WTC11 (cell line): Measurements from ENCODE around the gene WASF3. TPM values are rescaled to one million over a fixed set of nuclear protein-coding genes. Genes with fewer than 3 reads are reported as not detected.

Experiments
- ATAC-seq: fragments of 200-7000 bp; cut with Tn5 transposase; 2 replicates; pipeline ENCODE4 v1.10.0; 2021; ENCODE audit warnings: mild to moderate bottlenecking, moderate library complexity
- CTCF ChIA-PET: fragments of 300-600 bp; sonication (Branson Sonifier 250); formaldehyde crosslinking; loops from one replicate; lab custom pipeline; 2021; ENCODE audit warnings: antibody characterized with exemption; lab: Charles Lee
- POLR2A ChIA-PET: fragments of 350-600 bp; sonication (Branson Sonifier 250); formaldehyde crosslinking; loops from one replicate; lab custom pipeline; 2021; ENCODE audit warnings: antibody characterized with exemption; lab: Charles Lee
- DNase-seq: peaks from one replicate; pipeline ENCODE4 v3.0.0; 2021; ENCODE audit warnings: low spot score
- H3K27ac Mint-ChIP-seq: 2 replicates; pipeline ENCODE4 v1.8.0; 2021; ENCODE audit warnings: mixed read lengths
- H3K27me3 Mint-ChIP-seq: 2 replicates; pipeline ENCODE4 v1.8.0; 2021; ENCODE audit warnings: low read depth, mild to moderate bottlenecking, moderate library complexity, mixed read lengths
- H3K36me3 Mint-ChIP-seq: 2 replicates; pipeline ENCODE4 v1.8.0; 2021; ENCODE audit warnings: mixed read lengths
- H3K4me1 Mint-ChIP-seq: 2 replicates; pipeline ENCODE4 v1.8.0; 2022; ENCODE audit warnings: mixed read lengths
- H3K4me3 Mint-ChIP-seq: 2 replicates; pipeline ENCODE4 v1.8.0; 2021; ENCODE audit warnings: mild to moderate bottlenecking, moderate library complexity, mixed read lengths
- H3K9me3 Mint-ChIP-seq: 2 replicates; pipeline ENCODE4 v1.8.0; 2021; ENCODE audit warnings: mixed read lengths
- ATF3 ChIP-seq: sonication (generic); formaldehyde crosslinking; conservative IDR thresholded peaks from 2 replicates; pipeline ENCODE4 v1.8.1; 2022; ENCODE audit warnings: mild to moderate bottlenecking, missing genetic modification reagents
- ETV6 ChIP-seq: sonication (generic); formaldehyde crosslinking; IDR thresholded peaks from 2 replicates; pipeline ENCODE4 v1.8.1; 2022; ENCODE audit warnings: mild to moderate bottlenecking, missing genetic modification reagents
- FOXK1 ChIP-seq: sonication (generic); formaldehyde crosslinking; IDR thresholded peaks from 2 replicates; pipeline ENCODE4 v1.8.0; 2022; ENCODE audit warnings: mild to moderate bottlenecking, moderate library complexity, missing genetic modification reagents
- GTF2I ChIP-seq: fragments of 250-450 bp; sonication (Bioruptor Pico); conservative IDR thresholded peaks from 2 replicates; pipeline ENCODE4 v1.4.0; 2021; ENCODE audit warnings: mild to moderate bottlenecking
- HMGA2 ChIP-seq: fragments of 250-450 bp; sonication (Bioruptor Pico); IDR thresholded peaks from 2 replicates; pipeline ENCODE4 v1.4.0; 2021; ENCODE audit warnings: mild to moderate bottlenecking, moderate library complexity
- JUN ChIP-seq: sonication (generic); formaldehyde crosslinking; IDR thresholded peaks from 2 replicates; pipeline ENCODE4 v1.8.0; 2023; ENCODE audit warnings: mild to moderate bottlenecking, missing genetic modification reagents
- MXD4 ChIP-seq: fragments of 250-450 bp; sonication (Bioruptor Pico); IDR thresholded peaks from 2 replicates; pipeline ENCODE4 v1.8.0; 2021; ENCODE audit warnings: mild to moderate bottlenecking, moderate library complexity, borderline replicate concordance
- NFE2L1 ChIP-seq: sonication (generic); formaldehyde crosslinking; IDR thresholded peaks from 2 replicates; pipeline ENCODE4 v1.8.1; 2023; ENCODE audit warnings: missing genetic modification reagents
- OVOL2 ChIP-seq: fragments of 250-450 bp; sonication (Bioruptor Pico); IDR thresholded peaks from 2 replicates; pipeline ENCODE4 v1.9.0; 2021; ENCODE audit warnings: mild to moderate bottlenecking, borderline replicate concordance
- RELA ChIP-seq: sonication (generic); formaldehyde crosslinking; IDR thresholded peaks from 2 replicates; pipeline ENCODE4 v1.8.1; 2022; ENCODE audit warnings: missing genetic modification reagents, mild to moderate bottlenecking, borderline replicate concordance
- SMAD3 ChIP-seq: sonication (generic); formaldehyde crosslinking; IDR thresholded peaks from 2 replicates; pipeline ENCODE4 v1.8.0; 2022; ENCODE audit warnings: missing genetic modification reagents, mild to moderate bottlenecking, borderline replicate concordance
- SOX15 ChIP-seq: fragments of 250-450 bp; sonication (Bioruptor Pico); IDR thresholded peaks from 2 replicates; pipeline ENCODE4 v1.9.0; 2021; ENCODE audit warnings: mild to moderate bottlenecking
- SP1 ChIP-seq: sonication (generic); formaldehyde crosslinking; conservative IDR thresholded peaks from 2 replicates; pipeline ENCODE4 v1.8.1; 2022; ENCODE audit warnings: missing genetic modification reagents
- STAT6 ChIP-seq: sonication (generic); formaldehyde crosslinking; conservative IDR thresholded peaks from 2 replicates; pipeline ENCODE4 v1.8.1; 2023; ENCODE audit warnings: mild to moderate bottlenecking, low read depth, missing genetic modification reagents, moderate library complexity
- TP53 ChIP-seq: sonication (generic); formaldehyde crosslinking; IDR thresholded peaks from 2 replicates; pipeline ENCODE4 v1.8.1; 2023; ENCODE audit warnings: mild to moderate bottlenecking, missing genetic modification reagents
- ZNF512 ChIP-seq: sonication (generic); formaldehyde crosslinking; IDR thresholded peaks from 2 replicates; pipeline ENCODE4 v1.8.1; 2022; ENCODE audit warnings: missing genetic modification reagents, borderline replicate concordance
- total RNA-seq: library from RNA; stranded (reverse); gene quantifications from 3 replicates; pipeline ENCODE4 v1.2.3, GENCODE V29; 2021
- TF ChIP-seq, protein P1 (sequence below): sonication (generic); formaldehyde crosslinking; IDR thresholded peaks from 2 replicates; pipeline ENCODE4 v1.8.1; 2022; ENCODE audit warnings: low read depth, missing genetic modification reagents, borderline replicate concordance
- TF ChIP-seq, protein P2 (sequence below): sonication (generic); formaldehyde crosslinking; IDR thresholded peaks from 2 replicates; pipeline ENCODE4 v1.8.0; 2022; ENCODE audit warnings: mild to moderate bottlenecking, missing genetic modification reagents
- TF ChIP-seq, protein P3 (sequence below): sonication (generic); formaldehyde crosslinking; IDR thresholded peaks from 2 replicates; pipeline ENCODE4 v1.8.1; 2023; ENCODE audit warnings: mild to moderate bottlenecking, missing genetic modification reagents

Gene WASF3
- total RNA-seq, 1 experiment from 2014 or later, result 26.8 TPM

DNA sequence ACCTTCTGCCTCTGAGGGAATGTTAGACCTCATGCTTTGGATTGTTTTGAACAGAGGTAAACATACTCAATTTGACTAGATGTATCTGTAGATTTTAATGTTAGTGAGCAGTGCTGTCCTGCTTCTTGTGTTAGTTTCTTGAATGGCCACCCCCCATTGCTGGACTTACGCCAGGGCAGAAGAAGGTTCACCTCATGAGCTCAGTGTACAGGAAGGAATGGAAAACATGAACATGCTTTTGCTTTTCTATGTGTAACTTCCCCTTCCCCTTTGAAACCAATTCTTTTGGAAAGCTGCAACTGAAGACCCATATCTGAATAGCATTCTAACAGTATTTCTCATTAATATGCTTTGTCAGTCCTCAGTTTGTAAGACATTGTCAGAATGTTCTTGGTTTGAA lies 32.3 kb downstream of the WASF3 start (continued):
- TF ChIP-seq TP53, result no peak
- TF ChIP-seq, protein P1, sequence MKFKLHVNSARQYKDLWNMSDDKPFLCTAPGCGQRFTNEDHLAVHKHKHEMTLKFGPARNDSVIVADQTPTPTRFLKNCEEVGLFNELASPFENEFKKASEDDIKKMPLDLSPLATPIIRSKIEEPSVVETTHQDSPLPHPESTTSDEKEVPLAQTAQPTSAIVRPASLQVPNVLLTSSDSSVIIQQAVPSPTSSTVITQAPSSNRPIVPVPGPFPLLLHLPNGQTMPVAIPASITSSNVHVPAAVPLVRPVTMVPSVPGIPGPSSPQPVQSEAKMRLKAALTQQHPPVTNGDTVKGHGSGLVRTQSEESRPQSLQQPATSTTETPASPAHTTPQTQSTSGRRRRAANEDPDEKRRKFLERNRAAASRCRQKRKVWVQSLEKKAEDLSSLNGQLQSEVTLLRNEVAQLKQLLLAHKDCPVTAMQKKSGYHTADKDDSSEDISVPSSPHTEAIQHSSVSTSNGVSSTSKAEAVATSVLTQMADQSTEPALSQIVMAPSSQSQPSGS (CRISPR knock-in tag), result no peak

GRCh38 chr13:26590379-26590778 lies 32.9 kb downstream of the WASF3 start:
- Mint-ChIP-seq H3K36me3 (no peaks in the 10 kb centered on the region), H3K4me1 (peaks cover 41% of the 10 kb centered on the region), H3K9me3 (no peaks in the 10 kb centered on the region), H3K4me3 (no peak overlapping the region), H3K27ac (no peak overlapping the region), H3K27me3 (no peaks in the 10 kb centered on the region; the same call in 1 of the 2 replicates)
- ChIA-PET CTCF (interaction anchor here (1.8 kb wide), 1 partner anchor 15 kb away, joined by 9 read pairs; no protein-coding TSS in a partner anchor), POLR2A (interaction anchor here (0.6 kb wide), 1 partner anchor 121 kb away, joined by 3 read pairs; no protein-coding TSS in a partner anchor)
- no peak for TF ChIP-seq FOXK1
- TF ChIP-seq ETV6 (CRISPR knock-in tag), result no peak
- no peak for TF ChIP-seq JUN (CRISPR knock-in tag)
- no peak for TF ChIP-seq STAT6 (CRISPR knock-in tag)
- no peak for TF ChIP-seq ZNF512 (CRISPR knock-in tag)
- no peak for TF ChIP-seq ATF3 (CRISPR knock-in tag)
- no peak for TF ChIP-seq SOX15 (CRISPR knock-in tag)
- TF ChIP-seq, protein P2, sequence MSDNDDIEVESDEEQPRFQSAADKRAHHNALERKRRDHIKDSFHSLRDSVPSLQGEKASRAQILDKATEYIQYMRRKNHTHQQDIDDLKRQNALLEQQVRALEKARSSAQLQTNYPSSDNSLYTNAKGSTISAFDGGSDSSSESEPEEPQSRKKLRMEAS (CRISPR knock-in tag), result no peak
- TF ChIP-seq, protein P3, sequence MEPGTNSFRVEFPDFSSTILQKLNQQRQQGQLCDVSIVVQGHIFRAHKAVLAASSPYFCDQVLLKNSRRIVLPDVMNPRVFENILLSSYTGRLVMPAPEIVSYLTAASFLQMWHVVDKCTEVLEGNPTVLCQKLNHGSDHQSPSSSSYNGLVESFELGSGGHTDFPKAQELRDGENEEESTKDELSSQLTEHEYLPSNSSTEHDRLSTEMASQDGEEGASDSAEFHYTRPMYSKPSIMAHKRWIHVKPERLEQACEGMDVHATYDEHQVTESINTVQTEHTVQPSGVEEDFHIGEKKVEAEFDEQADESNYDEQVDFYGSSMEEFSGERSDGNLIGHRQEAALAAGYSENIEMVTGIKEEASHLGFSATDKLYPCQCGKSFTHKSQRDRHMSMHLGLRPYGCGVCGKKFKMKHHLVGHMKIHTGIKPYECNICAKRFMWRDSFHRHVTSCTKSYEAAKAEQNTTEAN (CRISPR knock-in tag), result no peak
- no peak for TF ChIP-seq MXD4 (CRISPR knock-in tag)
- TF ChIP-seq TP53, result no peak
- no peak for TF ChIP-seq SP1
- TF ChIP-seq SMAD3 (CRISPR knock-in tag), result no peak
- no peak for TF ChIP-seq OVOL2 (CRISPR knock-in tag)
- TF ChIP-seq NFE2L1 (CRISPR knock-in tag), result no peak
- no peak for TF ChIP-seq GTF2I (CRISPR knock-in tag)
- TF ChIP-seq RELA (CRISPR knock-in tag), result no peak
- TF ChIP-seq HMGA2 (CRISPR knock-in tag), result no peak
- DNase-seq, result no peak
- no peak for ATAC-seq
